PC-3 (cell line): ENCODE measurements around the gene BAZ2B.

Experiments used
- CTCF ChIP-seq: fragments of 300-600 bp; sonication (generic); conservative IDR thresholded peaks from 2 replicates; pipeline ENCODE4 v1.5.1; 2017; ENCODE audit warnings: antibody characterized with exemption, low read depth, mild to moderate bottlenecking, low read length
- EZH2 ChIP-seq: fragments of 300-600 bp; sonication (generic); IDR thresholded peaks from one replicate; pipeline ENCODE4 v1.6.1; 2017; ENCODE audit warnings: antibody characterized with exemption, mild to moderate bottlenecking, low read length; ENCODE audit not compliant: unreplicated experiment

DNA sequence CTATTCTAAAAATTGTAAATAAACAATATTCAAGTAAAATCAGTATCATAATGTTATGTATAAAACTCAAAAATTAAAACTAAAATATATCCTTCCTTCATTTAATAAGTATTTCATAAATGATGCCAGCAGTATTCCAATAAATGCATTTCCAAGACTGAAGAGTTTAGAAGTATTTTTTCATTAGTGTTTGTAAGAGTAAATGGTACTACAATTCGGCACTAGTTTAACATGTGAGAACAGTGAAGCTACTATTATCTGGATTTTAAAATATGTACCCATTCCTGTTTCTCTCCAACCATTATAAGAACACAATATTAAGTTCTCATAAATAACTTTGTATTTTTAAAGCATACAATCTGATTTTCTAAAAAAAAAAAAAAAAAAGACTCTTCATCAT is 3.3 kb downstream of the BAZ2B start:
- TF ChIP-seq EZH2 (no peak), CTCF (no peak)
